Right renal pelvis (tissue), 4 donors: ENCODE measurements around the gene GLE1. TPM values are rescaled to one million over a fixed set of nuclear protein-coding genes. Genes with fewer than 3 reads are reported as not detected.
"Not testable (repeated sequence)": the region's sequence is repeated elsewhere in the genome, so short reads cannot be mapped to it uniquely, and the experiment has no call there.

Experiments used
- DNase-seq, 4 donors: peaks; one replicate each; pipeline ENCODE4 v3.0.0-alpha.2; 2013; ENCODE audit warnings: low read depth in 4 of 4, low spot score in 3 of 4, missing footprints in 1 of 4
- polyA plus RNA-seq, 4 donors: library from polyadenylated mRNA; unstranded; fragments of 120-200 nt; gene quantifications; one replicate each; pipeline ENCODE4 v1.2.1, GENCODE V29; 2013; ENCODE audit not compliant: insufficient read length in 4 of 4

GLE1 gene
- polyA plus RNA-seq, 4 donors: 28.0 to 31.5 (median 30.4) TPM

DNA sequence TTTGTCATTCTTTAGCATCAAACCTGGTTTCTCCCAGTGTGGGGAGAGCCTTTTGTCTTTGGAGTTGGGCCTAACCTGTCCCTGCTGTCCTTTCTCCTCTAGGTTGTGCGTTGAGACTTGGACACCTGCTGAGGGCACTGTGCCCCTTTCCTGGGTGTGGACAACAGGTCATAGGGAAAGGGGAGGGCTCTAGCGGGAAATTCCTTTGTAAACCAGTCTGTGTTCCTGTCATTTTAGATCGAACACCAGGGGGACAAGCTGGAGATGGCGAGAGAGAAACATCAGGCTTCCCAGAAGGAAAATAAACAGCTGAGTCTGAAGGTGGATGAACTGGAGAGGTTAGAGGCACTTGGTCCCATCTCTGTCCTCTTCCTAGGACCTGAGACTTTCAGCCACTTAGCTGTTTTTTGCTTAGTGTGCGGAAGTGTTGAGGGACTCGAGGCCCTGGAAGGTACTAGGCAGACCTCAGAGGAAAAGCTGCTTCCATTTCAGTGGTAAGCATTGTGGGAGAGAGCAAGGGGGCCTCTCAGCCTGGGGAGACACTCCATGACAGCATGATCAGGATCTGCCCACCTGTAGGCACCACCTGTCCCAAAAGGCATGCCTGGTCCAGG is 8.6 kb upstream of the GLE1 start:
- DNase-seq: no peak

DNA sequence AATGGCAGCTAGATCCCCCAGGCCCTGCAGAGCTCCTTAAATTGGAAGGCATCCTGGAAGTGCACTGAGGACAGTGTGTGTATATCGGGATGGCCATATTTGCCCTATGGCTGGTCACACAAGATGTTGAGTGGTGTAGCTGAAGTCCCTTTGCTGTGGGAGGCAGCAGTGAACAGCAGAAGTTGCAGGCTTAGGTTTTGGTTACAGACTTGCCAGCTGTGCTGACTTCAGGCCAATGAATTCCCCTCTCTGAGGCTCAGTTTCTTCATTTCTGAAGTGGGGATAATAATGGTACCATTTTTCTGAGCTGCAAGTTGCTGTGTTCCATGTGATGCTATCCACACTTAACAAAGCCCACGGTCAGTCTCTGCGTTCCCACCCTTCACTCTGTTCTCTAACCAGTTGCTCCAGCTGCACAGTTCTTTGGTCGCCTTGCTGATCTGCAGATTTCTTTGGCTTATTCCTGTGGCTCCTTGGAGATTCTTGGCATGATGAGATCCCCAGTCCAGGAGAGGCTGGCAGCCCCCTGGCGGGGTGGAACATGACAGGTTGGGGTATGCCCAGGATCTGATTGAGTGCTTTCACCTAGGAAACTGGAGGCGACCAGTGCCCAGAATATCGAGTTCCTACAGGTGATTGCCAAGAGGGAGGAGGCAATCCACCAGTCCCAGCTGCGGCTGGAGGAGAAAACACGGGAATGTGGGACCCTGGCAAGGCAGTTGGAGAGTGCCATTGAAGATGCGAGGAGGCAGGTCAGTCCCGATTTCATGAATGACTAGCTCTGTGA is 6.5 kb upstream of the GLE1 start:
- no peak for DNase-seq

DNA sequence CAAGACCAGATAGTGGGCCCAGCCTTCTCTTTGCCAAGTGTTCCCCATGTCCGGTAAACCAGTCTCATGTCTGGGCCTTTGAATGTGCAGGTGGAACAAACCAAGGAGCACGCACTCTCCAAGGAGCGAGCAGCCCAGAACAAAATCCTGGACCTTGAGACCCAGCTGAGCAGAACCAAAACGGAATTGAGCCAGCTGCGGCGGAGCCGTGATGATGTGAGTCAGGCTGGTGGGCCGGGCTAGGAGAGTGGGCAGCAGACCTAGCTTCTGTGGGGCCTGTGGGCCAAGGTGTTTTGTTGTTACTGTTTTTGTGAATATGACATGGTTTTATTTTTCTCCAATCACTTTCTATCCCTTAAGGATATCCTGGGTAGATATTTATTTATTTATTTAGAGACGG is 5.6 kb upstream of the GLE1 start:
- DNase-seq: no peak

DNA sequence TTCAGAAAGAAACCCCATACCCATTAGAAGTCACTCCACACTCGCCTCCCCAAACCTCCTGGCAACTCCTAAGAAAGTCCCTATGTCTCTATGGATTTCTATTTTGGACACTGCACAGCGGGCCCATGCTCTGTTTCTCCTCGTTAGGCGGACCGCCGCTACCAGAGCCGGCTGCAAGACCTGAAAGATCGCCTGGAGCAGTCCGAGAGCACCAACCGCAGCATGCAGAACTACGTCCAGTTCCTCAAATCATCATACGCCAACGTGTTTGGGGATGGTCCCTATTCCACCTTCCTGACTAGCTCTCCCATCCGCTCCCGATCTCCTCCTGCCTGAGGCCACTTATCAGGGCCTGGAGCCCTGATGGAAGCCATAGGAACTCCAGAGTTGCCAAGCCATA is 4.6 kb upstream of the GLE1 start:
- no peak for DNase-seq

DNA sequence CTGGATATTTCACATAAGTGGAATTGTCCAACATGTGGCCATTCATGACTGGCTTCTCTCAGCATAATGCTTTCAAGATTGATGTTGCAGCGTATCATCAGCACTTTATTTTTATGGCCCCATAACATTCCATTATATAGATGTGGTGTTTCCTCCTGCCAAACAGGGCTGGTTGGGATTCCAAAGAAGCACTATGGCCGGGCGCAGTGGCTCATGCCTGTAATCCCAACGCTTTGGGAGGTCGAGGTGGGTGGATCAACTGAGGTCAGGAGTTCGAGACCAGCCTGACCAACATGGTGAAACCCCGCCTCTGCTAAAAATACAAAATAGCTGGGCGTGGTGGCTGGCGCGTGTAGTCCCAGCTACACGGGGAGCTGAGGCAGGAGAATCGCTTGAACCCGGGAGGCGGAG is 1.1 kb upstream of the GLE1 start:
- not testable (repeated sequence) for DNase-seq

DNA sequence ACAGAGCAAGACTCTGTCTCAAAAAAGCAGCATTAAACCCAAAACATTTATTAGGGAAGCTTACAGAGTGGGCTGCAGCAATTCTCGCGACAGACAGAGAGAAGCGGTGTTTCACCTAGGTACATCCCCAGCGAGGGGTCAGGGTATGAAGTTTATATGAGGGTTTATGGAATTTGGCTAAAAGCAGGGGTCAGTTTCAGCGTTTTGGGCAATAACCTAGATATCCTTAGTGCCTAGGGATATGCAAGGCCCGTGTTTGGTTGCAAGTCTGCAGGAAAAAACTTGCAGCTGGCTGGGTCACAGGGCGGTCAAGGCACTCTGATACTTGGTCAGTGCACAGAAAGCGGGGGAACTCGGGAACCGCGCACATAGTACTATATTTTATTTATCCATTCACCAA is 649 bp upstream of the GLE1 start:
- DNase-seq: no peak

GRCh38 chr9:128505414-128505765 is 871 bp downstream of the GLE1 start:
- DNase-seq: no peak

GRCh38 chr9:128505906-128506305 is 1.4 kb downstream of the GLE1 start:
- not testable (repeated sequence) for DNase-seq

GRCh38 chr9:128512820-128513219 is 8.3 kb downstream of the GLE1 start:
- DNase-seq: no peak

- peak in 1 of 4 donors; percentile 8 for DNase-seq
Measured at GRCh38 chr9:128521956-128522355, 17.4 kb downstream of the GLE1 start.

GRCh38 chr9:128523199-128523925 is 18.8 kb downstream of the GLE1 start:
- peak in 3 of 4 donors; percentile 10 to 25 (median 18) for DNase-seq

DNA sequence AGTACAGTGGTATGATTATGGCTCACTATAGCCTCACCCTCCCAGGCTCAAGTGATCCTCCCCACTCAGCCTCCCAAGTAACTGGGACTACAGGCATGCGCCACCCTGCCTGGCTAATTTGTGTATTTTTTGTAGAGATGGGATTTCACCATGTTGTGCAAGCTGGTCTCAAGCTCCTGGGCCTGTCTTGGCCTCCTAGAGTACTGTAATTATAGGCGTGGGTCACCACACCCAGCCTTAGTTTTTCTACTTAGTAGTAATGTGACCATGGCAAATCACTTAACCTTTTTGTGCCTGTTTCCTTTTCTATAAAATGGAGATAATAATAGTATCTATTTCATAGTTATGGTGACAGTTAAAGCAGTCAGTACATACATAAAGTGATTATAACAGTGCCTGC is 22.2 kb downstream of the GLE1 start:
- DNase-seq: no peak

- DNase-seq: no peak
Measured at GRCh38 chr9:128528445-128529160, 24.1 kb downstream of the GLE1 start.

GRCh38 chr9:128529191-128529590 is 24.7 kb downstream of the GLE1 start:
- DNase-seq: no peak

GRCh38 chr9:128532581-128532980 is 28.1 kb downstream of the GLE1 start:
- DNase-seq: no peak

- no peak for DNase-seq
Measured at GRCh38 chr9:128540634-128541360, 36.3 kb downstream of the GLE1 start.

GRCh38 chr9:128546504-128546903 is 42.0 kb downstream of the GLE1 start:
- DNase-seq: no peak

GRCh38 chr9:128548876-128549275 is 44.4 kb downstream of the GLE1 start:
- DNase-seq: no peak

DNA sequence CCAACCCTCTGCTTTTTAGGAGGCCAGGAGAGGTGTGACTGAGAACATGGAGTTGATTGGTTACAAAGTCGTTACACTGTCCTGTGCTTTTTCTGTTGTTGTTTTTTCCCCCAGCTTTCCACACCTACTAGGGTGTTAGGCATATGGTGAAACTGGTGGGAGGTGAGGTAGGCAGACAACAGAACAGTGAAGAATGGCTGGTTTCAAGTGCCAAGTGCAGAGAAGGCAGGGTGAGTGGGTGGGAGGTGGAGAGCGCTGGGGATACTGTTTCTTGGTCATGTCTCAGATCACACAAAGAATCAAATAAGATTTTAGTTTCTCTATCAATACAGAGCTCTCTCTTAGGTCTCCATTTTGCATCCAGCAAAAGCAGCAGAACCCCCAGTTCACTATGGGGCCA is 45.7 kb downstream of the GLE1 start:
- DNase-seq: no peak
